Ishikawa (cell line): ENCODE data around the gene PKD2.

Experiments
- NFIC ChIP-seq: IDR thresholded peaks from 2 replicates; pipeline ENCODE4 v1.6.1; 2012
- YY1 ChIP-seq: IDR thresholded peaks from 2 replicates; pipeline ENCODE4 v1.6.1; 2012; ENCODE audit warnings: low read depth
- ZBTB7A ChIP-seq: IDR thresholded peaks from 2 replicates; pipeline ENCODE4 v1.6.1; 2012; ENCODE audit warnings: low read depth
- TF ChIP-seq, protein P1 (sequence below): IDR thresholded peaks from 2 replicates; pipeline ENCODE4 v1.6.1; 2012

DNA sequence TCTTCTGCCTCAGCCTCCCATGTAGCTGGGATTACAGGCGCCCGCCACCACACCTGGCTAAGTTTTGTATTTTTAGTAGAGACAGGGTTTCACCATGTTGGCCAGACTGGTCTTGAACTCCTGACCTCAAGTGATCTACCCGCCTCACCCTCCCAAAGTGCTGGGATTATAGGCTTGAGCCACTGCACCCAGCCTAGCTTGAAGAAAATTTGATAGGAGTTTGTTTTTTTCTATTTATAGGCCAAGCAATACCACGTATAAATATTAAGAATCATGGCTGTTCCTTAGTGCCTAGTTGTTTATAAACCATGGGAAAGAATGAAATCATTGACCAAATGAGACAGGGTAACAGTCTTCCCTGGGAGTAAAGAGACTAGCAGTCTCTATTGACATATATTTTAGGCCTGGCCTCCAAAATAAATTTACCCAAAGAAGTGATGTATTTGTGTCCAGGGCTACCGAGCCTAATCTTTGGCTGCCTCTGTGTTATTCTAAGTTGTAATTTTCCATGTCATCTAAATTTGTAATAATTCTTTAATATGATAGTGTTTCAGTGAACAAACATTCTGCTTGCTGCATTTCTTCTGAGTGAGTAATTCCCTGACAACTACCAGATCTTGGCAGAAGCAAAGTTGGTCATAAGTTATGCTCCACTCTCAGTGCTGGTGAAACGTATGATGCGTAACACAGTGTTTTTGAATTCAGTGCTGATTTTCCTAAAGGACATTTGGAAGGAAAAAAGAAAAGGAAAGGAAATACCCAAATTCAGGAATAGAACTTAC is 10.3 kb downstream of the PKD2 start:
- TF ChIP-seq YY1 (no peak), ZBTB7A (no peak), NFIC (no peak)
- TF ChIP-seq, protein P1, sequence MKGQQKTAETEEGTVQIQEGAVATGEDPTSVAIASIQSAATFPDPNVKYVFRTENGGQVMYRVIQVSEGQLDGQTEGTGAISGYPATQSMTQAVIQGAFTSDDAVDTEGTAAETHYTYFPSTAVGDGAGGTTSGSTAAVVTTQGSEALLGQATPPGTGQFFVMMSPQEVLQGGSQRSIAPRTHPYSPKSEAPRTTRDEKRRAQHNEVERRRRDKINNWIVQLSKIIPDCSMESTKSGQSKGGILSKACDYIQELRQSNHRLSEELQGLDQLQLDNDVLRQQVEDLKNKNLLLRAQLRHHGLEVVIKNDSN = no peak
